K562 (cell line): ENCODE results near the gene LCN12. TPM values are rescaled to one million over a fixed set of nuclear protein-coding genes. Genes with fewer than 3 reads are reported as not detected.

Source experiments
- ATAC-seq: fragments of 200-7000 bp; cut with Tn5 transposase; 3 replicates; pipeline ENCODE4 v1.9.1; 2020; ENCODE audit warnings: moderate library complexity
- BruUV-seq: library from RNA; stranded (reverse); fragments of 400-500 nt; replicated peaks from 2 replicates; lab custom pipeline; 2021; lab: Mats Ljungman, UMichigan
- CTCF ChIA-PET: fragments of 300-600 bp; formaldehyde crosslinking; extraction: SDS; loops from one replicate; lab custom pipeline; 2021; ENCODE audit warnings: low intra/inter-chr PET ratio; lab: Yijun Ruan, JAX
- POLR2A ChIA-PET: fragments of 300-600, 350-650 bp; sonication (Branson Sonifier 250); formaldehyde crosslinking; extraction: SDS; loops from one replicate; lab custom pipeline; 2021; ENCODE audit warnings: antibody characterized with exemption, inconsistent platforms; lab: Yijun Ruan, JAX
- DNase-seq, 4 experiments: peaks; one replicate each; pipeline versions ENCODE4 v3.0.0 to v3.0.0-alpha.2; 2011 to 2018; ENCODE audit warnings: low spot score in 3 of 4, mixed read lengths in 3 of 4; ENCODE audit errors: extremely low read depth in 1 of 4
- FAIRE-seq: peaks from 2 replicates; lab custom pipeline; 2011; peaks lifted over from hg19 to GRCh38; lab: Jason Lieb, UNC
- H2AFZ ChIP-seq: 2 replicates; pipeline ENCODE4 v1.6.0; 2011; ENCODE audit warnings: low read depth, low read length, control low read depth, inconsistent platforms
- H3K27ac ChIP-seq: fragments of 200-600 bp; 3 replicates; pipeline ENCODE4 v1.8.0; 2011; ENCODE audit warnings: low read depth, mild to moderate bottlenecking, control low read depth, inconsistent platforms, low read length, moderate library complexity, mixed read lengths; ENCODE audit errors: extremely low read depth
- H3K27me3 ChIP-seq, 2 experiments: fragments of 300-600 bp in 1 of 2; 2 replicates in 1 of 2; 3 replicates in 1 of 2; pipeline versions ENCODE4 v1.6.0 to v1.8.0; 2011; ENCODE audit warnings: inconsistent platforms in 2 of 2, low read length in 2 of 2, mild to moderate bottlenecking in 1 of 2, mixed read lengths in 1 of 2, moderate library complexity in 1 of 2; ENCODE audit not compliant: control insufficient read depth in 2 of 2, insufficient read depth in 2 of 2
- H3K36me3 ChIP-seq: fragments of 300-600 bp; 3 replicates; pipeline ENCODE4 v1.8.0; 2011; ENCODE audit warnings: mild to moderate bottlenecking, low read length, inconsistent platforms; ENCODE audit not compliant: control insufficient read depth, insufficient read depth
- H3K4me1 ChIP-seq, 2 experiments: fragments of 200-600 bp in 1 of 2; replicated peaks in 1 of 2; 2 replicates in 1 of 2; 3 replicates in 1 of 2; pipeline versions ENCODE4 v1.5.1 to v1.8.0; 2011; ENCODE audit warnings: inconsistent platforms in 2 of 2, low read length in 2 of 2, mild to moderate bottlenecking in 1 of 2, mixed read lengths in 1 of 2, moderate library complexity in 1 of 2; ENCODE audit not compliant: control insufficient read depth in 2 of 2, insufficient read depth in 2 of 2
- H3K4me2 ChIP-seq: 2 replicates; pipeline ENCODE4 v1.6.1; 2011; ENCODE audit warnings: low read length, control low read depth, inconsistent platforms, mixed read lengths; ENCODE audit not compliant: insufficient read depth
- H3K4me3 ChIP-seq: fragments of 200-600 bp; sonication (generic), shearing (Covaris generic); 2 replicates; pipeline ENCODE4 v1.5.1; 2016; ENCODE audit warnings: control low read depth, inconsistent platforms
- H3K79me2 ChIP-seq: fragments of 200-600 bp; 3 replicates; pipeline ENCODE4 v1.8.0; 2011; ENCODE audit warnings: low read length, inconsistent platforms; ENCODE audit not compliant: control insufficient read depth, insufficient read depth
- H3K9ac ChIP-seq, 2 experiments: 2 replicates each; pipeline versions ENCODE4 v1.6.0 to v1.6.1; 2011; ENCODE audit warnings: low read depth in 2 of 2, low read length in 2 of 2, control low read depth in 1 of 2, inconsistent platforms in 1 of 2, mild to moderate bottlenecking in 1 of 2, mixed read lengths in 1 of 2; ENCODE audit not compliant: insufficient read depth in 1 of 2
- H3K9me1 ChIP-seq: one replicate; pipeline ENCODE4 v1.6.0; 2011; ENCODE audit warnings: inconsistent platforms, mild to moderate bottlenecking, low read length, moderate library complexity; ENCODE audit not compliant: control insufficient read depth, insufficient read depth
- H3K9me3 ChIP-seq: replicated peaks from 2 replicates; pipeline ENCODE4 v1.5.1; 2011; ENCODE audit warnings: low read depth, low read length, inconsistent platforms; ENCODE audit not compliant: control insufficient read depth, insufficient read depth
- H4K20me1 ChIP-seq: replicated peaks from 2 replicates; pipeline ENCODE4 v1.6.1; 2011; ENCODE audit warnings: low read length, inconsistent platforms, mixed read lengths; ENCODE audit not compliant: control insufficient read depth, insufficient read depth
- HMGN3 ChIP-seq: IDR thresholded peaks from 2 replicates; pipeline ENCODE4 v1.6.1; 2011; ENCODE audit warnings: borderline replicate concordance, low read depth, mild to moderate bottlenecking, mixed read lengths, low read length; ENCODE audit not compliant: insufficient read length; ENCODE audit errors: extremely low read depth
- POLR2G ChIP-seq: fragments of 200-400 bp; formaldehyde crosslinking; IDR thresholded peaks from 2 replicates; pipeline ENCODE4 v1.6.1; 2017; ENCODE audit warnings: low read depth, mild to moderate bottlenecking, antibody characterized with exemption, low read length, moderate library complexity
- RBM22 ChIP-seq: fragments of 200-400 bp; formaldehyde crosslinking; IDR thresholded peaks from 2 replicates; pipeline ENCODE4 v1.6.1; 2018; ENCODE audit warnings: low read length, low read depth; ENCODE audit not compliant: poor library complexity, severe bottlenecking
- TRIM24 ChIP-seq, 2 experiments: fragments of 450-650 bp; IDR thresholded peaks; 2 replicates each; pipeline ENCODE4 v1.6.1; 2016
- WGBS: fragments of 100-300 bp; shearing (Covaris generic); methylation state at CpG from one replicate; pipeline ENCODE4 v1.1.6; 2016; ENCODE audit warnings: low coverage, mixed read lengths; ENCODE audit not compliant: insufficient coverage; ENCODE audit errors: missing lambda C conversion rate; 5-methylcytosine and 5-hydroxymethylcytosine counted together
- in situ Hi-C: fragments of 300-500 bp; cut with MboI; formaldehyde crosslinking; loops from 4 replicates; pipeline ENCODE4 v1.15.0; 2018; ENCODE audit warnings: inconsistent platforms, mixed read lengths
- intact Hi-C: fragments of 100-400 bp; cut with micrococcal nuclease; formaldehyde crosslinking; loops from 2 replicates; pipeline ENCODE4 v1.14.2; 2022
- polyA plus RNA-seq, 8 experiments: library from polyadenylated mRNA; depleted of rRNA in 4 of 8; stranded (reverse) in 5 of 8; unstranded in 3 of 8; fragments of >200 nt; fragmentation: Nextera tagmentation in 2 of 8; fragmentation: Illumina TruSeq in 1 of 8; extraction: Ambion mirVana in 2 of 8; extraction: Trizol in 1 of 8; gene quantifications; 2 replicates each; pipeline versions ENCODE4 v1.2.1 to v1.2.3, GENCODE V29; 2011 to 2014; ENCODE audit warnings: inconsistent platforms in 1 of 8, missing spikeins in 1 of 8
- total RNA-seq, 7 experiments: library from RNA; depleted of rRNA in 6 of 7; stranded (reverse); fragments of >200 nt in 6 of 7; fragmentation: Illumina TruSeq in 2 of 7; extraction: Trizol in 2 of 7; gene quantifications; 2 replicates each; pipeline versions ENCODE4 v1.2.1 to v1.2.3, GENCODE V29; 2011 to 2021; ENCODE audit warnings: low replicate concordance in 1 of 7
- TF ChIP-seq, protein P1 (sequence below): IDR thresholded peaks from 2 replicates; pipeline ENCODE4 v1.6.1; 2014; ENCODE audit warnings: antibody characterized with exemption

LCN12 gene
- total and polyA plus RNA-seq, 9 of the 15 experiments (the other 6 are each of a cell fraction or from before 2014, with no cell fraction given): 0.05 TPM; not detected in 8

DNA sequence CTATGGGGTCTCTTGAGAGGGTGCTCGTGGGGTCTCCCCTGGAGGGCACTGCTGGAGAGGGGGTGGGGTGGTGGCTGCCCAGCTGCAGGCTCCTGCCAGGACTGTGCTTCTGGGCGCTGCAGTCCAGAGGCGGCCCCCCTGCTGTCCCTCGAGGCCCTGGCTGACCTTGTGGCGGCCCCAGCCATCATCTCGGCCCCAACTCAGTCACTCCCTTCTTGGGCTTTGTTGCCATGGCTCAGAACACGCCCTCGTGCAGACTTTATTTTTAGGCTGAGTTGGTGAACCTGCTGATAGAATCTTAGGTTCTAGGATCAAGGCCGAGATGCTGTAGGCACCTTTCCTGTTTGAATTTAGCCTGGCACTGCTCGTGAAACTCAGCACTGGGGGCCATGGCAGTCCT, 30.4 kb upstream of the LCN12 start:
- Histone ChIP-seq H3K36me3 (peaks cover 76% of the 10 kb centered on the region), H3K4me1 (peaks cover 0 to 40% of the 10 kb centered on the region in 2 experiments; a peak in 2 of 5 replicates), H3K4me2 (no peak overlapping the region), H3K9me1 (no peaks in the 10 kb centered on the region), H3K79me2 (no peaks in the 10 kb centered on the region), H2AFZ (no peak overlapping the region), H3K27ac (no peak overlapping the region), H3K27me3 (no peaks in the 10 kb centered on the region), H3K4me3 (no peak overlapping the region), H4K20me1 (no peaks in the 10 kb centered on the region), H3K9ac (no peak overlapping the region), H3K9me3 (no peaks in the 10 kb centered on the region)
- POLR2A ChIA-PET: no interaction called here
- in situ Hi-C loops: no loop called here
- intact Hi-C loops: no loop called here
- 84% methylated on average over 10 of the region's 10 CpGs for WGBS
- TF ChIP-seq POLR2G (0 out of 2 replicates have a peak, but pooled peaks have one; percentile 34), TRIM24 (IDR thresholded peaks at IDR 0.05) (no peak)
- CTCF ChIA-PET: no interaction called here
- DNase-seq (no peak), ATAC-seq (no peak), FAIRE-seq (no peak)
- BruUV-seq: no TSS peak

- intact Hi-C loops (no loop called here), in situ Hi-C loops (no loop called here)
- H3K4me1 ChIP-seq: peaks cover 3 to 44% of the 10 kb centered on the region in 2 experiments; a peak in 3 of 5 replicates
- no peak overlapping the region for H3K4me2 ChIP-seq
- CTCF ChIA-PET: no interaction called here
- ATAC-seq (no peak), DNase-seq (no peak), FAIRE-seq (no peak)
- no peak overlapping the region for H3K4me3 ChIP-seq
- TF ChIP-seq POLR2G: peak; percentile 42; the same call in 1 of the 2 replicates
- TF ChIP-seq, protein P1, sequence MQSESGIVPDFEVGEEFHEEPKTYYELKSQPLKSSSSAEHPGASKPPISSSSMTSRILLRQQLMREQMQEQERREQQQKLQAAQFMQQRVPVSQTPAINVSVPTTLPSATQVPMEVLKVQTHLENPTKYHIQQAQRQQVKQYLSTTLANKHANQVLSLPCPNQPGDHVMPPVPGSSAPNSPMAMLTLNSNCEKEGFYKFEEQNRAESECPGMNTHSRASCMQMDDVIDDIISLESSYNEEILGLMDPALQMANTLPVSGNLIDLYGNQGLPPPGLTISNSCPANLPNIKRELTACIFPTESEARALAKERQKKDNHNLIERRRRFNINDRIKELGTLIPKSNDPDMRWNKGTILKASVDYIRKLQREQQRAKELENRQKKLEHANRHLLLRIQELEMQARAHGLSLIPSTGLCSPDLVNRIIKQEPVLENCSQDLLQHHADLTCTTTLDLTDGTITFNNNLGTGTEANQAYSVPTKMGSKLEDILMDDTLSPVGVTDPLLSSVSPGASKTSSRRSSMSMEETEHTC: no peak
- no peak for TF ChIP-seq HMGN3
- peak; percentile 45 for TF ChIP-seq RBM22
- no TSS peak for BruUV-seq
- POLR2A ChIA-PET: no interaction called here
- H3K79me2 ChIP-seq: no peaks in the 10 kb centered on the region
- 77% methylated on average over 5 of the region's 19 CpGs for WGBS
- peaks cover 75% of the 10 kb centered on the region for H3K36me3 ChIP-seq
- H3K9me1 ChIP-seq: no peaks in the 10 kb centered on the region
- H3K27ac ChIP-seq: no peak overlapping the region; the same call in 2 of the 3 replicates
- no peak overlapping the region; a peak in 1 of 4 replicates for H3K9ac ChIP-seq
- no peaks in the 10 kb centered on the region for H3K27me3 ChIP-seq
- 0 out of 2 replicates have a peak, but pooled peaks cover 3% of the 10 kb centered on the region for H4K20me1 ChIP-seq
- H3K9me3 ChIP-seq: no peaks in the 10 kb centered on the region
- H2AFZ ChIP-seq: no peak overlapping the region
Measured at GRCh38 chr9:136922540-136922939, 29.5 kb upstream of the LCN12 start.
